ENCODE results near the gene CDRT15. TPM values are rescaled to one million over a fixed set of nuclear protein-coding genes. Genes with fewer than 3 reads are reported as not detected.

The CDRT15 gene
- total RNA-seq, 1 experiment from 2014 or later = not detected

DNA sequence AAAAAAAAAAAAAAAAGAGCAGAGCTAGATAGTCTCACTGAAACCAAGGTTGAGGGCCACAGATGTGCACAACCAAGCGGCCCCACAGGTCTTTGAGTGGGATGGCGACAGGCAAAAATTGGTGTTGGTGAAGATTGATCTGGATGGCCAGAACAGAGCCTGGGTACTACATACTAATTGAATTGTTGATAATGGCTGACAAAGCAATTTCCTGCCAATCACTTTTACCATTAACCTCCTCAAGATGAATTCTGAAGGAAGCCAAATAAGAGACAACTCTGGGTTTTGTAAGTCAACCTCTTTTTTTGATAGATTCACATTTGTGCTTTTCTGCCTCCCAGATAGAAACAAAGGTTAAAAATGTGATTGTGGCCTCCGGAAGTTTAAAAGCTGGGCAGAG is 44.9 kb upstream of the CDRT15 start:
- WGBS (ENCODE audit: extremely low coverage, insufficient read length, low lambda C conversion rate) = no CpG with 5 or more reads among the region's 3 CpGs

More for the DNA sequence above, 44.9 kb upstream of the CDRT15 start:
- no peaks in the 10 kb centered on the region for H4K20me1 ChIP-seq (ENCODE audit: control insufficient read depth, insufficient read depth, insufficient read length)
- H3K79me2 ChIP-seq (ENCODE audit: insufficient read depth, low read length) = no peaks in the 10 kb centered on the region
- no peak overlapping the region for H3K4ac ChIP-seq (ENCODE audit: low read depth, low read length)
- H3K18ac ChIP-seq (ENCODE audit: insufficient read length, low read depth, low read length) = no peak overlapping the region
- Mint-ChIP-seq H3K9me3 (peaks cover 0 to 3% of the 10 kb centered on the region in 2 experiments; a peak in 2 of 5 replicates), H3K4me1 (no peaks in the 10 kb centered on the region), H3K27me3 (ENCODE audit: low read depth) (peaks cover 6% of the 10 kb centered on the region), H3K27ac (no peak overlapping the region), H3K36me3 (ENCODE audit: insufficient read depth in 1 of 3, low read depth in 3 of 3) (peaks cover 0 to 1% (median 0%) of the 10 kb centered on the region in 3 experiments; a peak in 1 of 7 replicates), H3K4me3 (no peak overlapping the region)
- no peak overlapping the region for H2BK15ac ChIP-seq (ENCODE audit: low read depth, low read length)
- no peak overlapping the region for H2BK120ac ChIP-seq (ENCODE audit: low read depth, low read length, poor library complexity, severe bottlenecking)
- H3T11ph ChIP-seq (ENCODE audit: low read length) = no peak overlapping the region
- H2AK5ac ChIP-seq (ENCODE audit: insufficient read length, low read length) = no peak overlapping the region
- H3K23ac ChIP-seq (ENCODE audit: insufficient read length, low read depth, low read length) = no peak overlapping the region
- no peak overlapping the region for H2BK12ac ChIP-seq (ENCODE audit: insufficient read length, low read depth, low read length)
- H3K4me2 ChIP-seq (ENCODE audit: insufficient read depth, insufficient read length, low read length) = no peak overlapping the region
- no peak overlapping the region for H2BK20ac ChIP-seq (ENCODE audit: low read depth, low read length, poor library complexity, severe bottlenecking)
- no peaks in the 10 kb centered on the region for H3K23me2 ChIP-seq (ENCODE audit: insufficient read length, low read depth, low read length, poor library complexity, severe bottlenecking)
- no peak overlapping the region for H3K14ac ChIP-seq (ENCODE audit: insufficient read depth, low read length)
- no peak overlapping the region for H4K91ac ChIP-seq (ENCODE audit: insufficient read length, low read depth, low read length)
- no peak overlapping the region for H2AFZ ChIP-seq (ENCODE audit: low read length)
- H3K27me3 ChIP-seq (ENCODE audit: insufficient read depth, low read length) = no peaks in the 10 kb centered on the region
- H3K9me3 ChIP-seq (ENCODE audit: control insufficient read depth, low read depth, low read length) = no peaks in the 10 kb centered on the region
- H4K8ac ChIP-seq (replicated peaks; ENCODE audit: insufficient read length, low read depth, low read length) = no peak overlapping the region
- H4K5ac ChIP-seq (ENCODE audit: insufficient read length, low read depth, low read length) = no peak overlapping the region
- TF ChIP-seq, protein P1, sequence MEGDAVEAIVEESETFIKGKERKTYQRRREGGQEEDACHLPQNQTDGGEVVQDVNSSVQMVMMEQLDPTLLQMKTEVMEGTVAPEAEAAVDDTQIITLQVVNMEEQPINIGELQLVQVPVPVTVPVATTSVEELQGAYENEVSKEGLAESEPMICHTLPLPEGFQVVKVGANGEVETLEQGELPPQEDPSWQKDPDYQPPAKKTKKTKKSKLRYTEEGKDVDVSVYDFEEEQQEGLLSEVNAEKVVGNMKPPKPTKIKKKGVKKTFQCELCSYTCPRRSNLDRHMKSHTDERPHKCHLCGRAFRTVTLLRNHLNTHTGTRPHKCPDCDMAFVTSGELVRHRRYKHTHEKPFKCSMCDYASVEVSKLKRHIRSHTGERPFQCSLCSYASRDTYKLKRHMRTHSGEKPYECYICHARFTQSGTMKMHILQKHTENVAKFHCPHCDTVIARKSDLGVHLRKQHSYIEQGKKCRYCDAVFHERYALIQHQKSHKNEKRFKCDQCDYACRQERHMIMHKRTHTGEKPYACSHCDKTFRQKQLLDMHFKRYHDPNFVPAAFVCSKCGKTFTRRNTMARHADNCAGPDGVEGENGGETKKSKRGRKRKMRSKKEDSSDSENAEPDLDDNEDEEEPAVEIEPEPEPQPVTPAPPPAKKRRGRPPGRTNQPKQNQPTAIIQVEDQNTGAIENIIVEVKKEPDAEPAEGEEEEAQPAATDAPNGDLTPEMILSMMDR (conservative IDR thresholded peaks at IDR 0.05) = no peak
- H3K79me1 ChIP-seq (ENCODE audit: insufficient read depth, low read depth, low read length, poor library complexity, severe bottlenecking) = no peaks in the 10 kb centered on the region
- H3K56ac ChIP-seq (ENCODE audit: insufficient read length, low read depth, low read length) = no peak overlapping the region
- no peak overlapping the region for H3K9ac ChIP-seq (ENCODE audit: extremely low read depth, insufficient read length, low read length)
- no peak for DNase-seq
- no peaks in the 10 kb centered on the region for H3K4me1 ChIP-seq (ENCODE audit: insufficient read depth, low read length)
- H2BK5ac ChIP-seq (ENCODE audit: insufficient read length, low read length) = no peak overlapping the region
- H3K27ac ChIP-seq (ENCODE audit: insufficient read length, low read depth, low read length) = no peak overlapping the region

Measured in H9 (cell line).